ENCODE results near the gene HHATL. TPM values are rescaled to one million over a fixed set of nuclear protein-coding genes. Genes with fewer than 3 reads are reported as not detected.

The HHATL gene
- polyA plus RNA-seq, 1 donor = 0.18 TPM

DNA sequence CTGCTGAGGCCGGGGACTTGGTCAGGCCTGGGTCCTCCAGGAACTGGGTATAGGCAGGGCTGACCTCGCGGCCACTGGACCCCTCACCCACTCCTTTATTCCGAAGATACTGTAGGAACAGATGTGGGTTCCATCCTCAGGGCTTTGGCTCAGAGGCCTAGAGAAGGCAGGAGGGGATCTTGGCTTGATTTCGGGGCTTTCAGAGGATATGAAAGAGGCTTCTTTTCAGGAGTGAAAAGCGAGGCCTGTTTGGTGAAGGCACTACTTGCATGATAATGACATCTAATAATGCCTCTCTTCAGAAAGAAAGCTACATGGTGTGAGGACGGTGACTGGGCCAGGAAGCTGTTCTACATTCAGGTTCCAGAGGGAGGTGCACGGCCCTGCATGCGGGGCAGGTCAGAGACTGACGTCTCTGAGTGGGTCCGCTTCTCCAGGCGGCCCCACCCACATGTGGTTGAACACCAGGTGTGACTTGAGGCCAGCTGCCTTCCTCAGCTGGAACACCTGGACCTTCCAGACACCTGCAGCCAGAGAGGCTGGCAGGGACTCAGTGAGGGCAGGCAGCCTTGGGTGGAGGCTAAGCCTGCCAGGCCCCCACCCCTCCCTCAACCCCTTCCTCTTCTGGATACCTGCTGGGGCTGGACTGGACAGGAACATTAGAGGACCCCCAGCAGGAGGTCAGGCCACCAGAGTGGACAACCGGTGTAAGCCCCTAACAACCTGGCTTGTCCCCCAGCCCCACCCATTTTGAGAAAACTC, 31.1 kb upstream of the HHATL start:
- H3K9me3 ChIP-seq (ENCODE audit: control insufficient read depth, low read depth, low read length) = no peaks in the 10 kb centered on the region
- no peaks in the 10 kb centered on the region for H3K27me3 ChIP-seq (ENCODE audit: control insufficient read depth, insufficient read depth, low read length)
- H3K4me3 ChIP-seq (ENCODE audit: low read length) = no peak overlapping the region
- 100% methylated on average over 1 of the region's 13 CpGs for WGBS (ENCODE audit: insufficient coverage, low lambda C conversion rate)
- DNase-seq = no peak
- no peak overlapping the region for H3K27ac ChIP-seq (ENCODE audit: low read length)
- H3K36me3 ChIP-seq (ENCODE audit: control insufficient read depth, insufficient read depth, low read length) = no peaks in the 10 kb centered on the region
- H3K4me1 ChIP-seq (ENCODE audit: control insufficient read depth, insufficient read depth, low read length) = no peaks in the 10 kb centered on the region

DNA sequence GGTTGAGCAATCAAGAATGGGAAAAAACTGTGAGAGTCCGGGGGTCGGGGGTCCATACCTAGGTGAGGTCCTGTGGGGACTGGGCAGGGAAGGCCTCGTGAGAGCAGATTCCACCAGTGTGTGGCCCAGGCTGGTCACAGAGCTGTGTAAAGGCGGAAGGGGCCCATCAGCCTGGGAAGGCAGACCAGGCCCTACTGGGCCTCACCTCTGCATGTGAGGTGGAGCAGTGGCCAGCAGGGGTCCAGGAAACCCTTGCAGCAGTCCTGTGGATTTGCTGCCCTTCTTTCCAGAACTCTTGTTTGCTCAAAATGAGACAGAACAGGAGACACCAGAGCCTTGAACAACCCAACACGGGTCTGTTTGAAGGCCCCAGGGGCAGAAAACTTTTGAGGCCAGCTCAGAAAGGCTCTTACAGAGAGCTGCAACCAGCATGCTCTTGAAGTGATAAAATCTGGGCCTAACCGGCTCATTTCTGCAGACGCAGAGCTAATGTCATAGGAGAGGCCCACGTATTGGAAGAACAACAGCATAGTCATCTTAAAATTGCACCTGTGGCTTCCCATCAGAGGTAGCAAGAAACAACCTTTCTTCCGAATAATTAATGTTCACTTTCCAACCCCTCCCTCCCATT, 30.3 kb upstream of the HHATL start:
- Histone ChIP-seq H3K9me3 (ENCODE audit: control insufficient read depth, low read depth, low read length) (no peaks in the 10 kb centered on the region), H3K4me3 (ENCODE audit: low read length) (no peak overlapping the region), H3K4me1 (ENCODE audit: control insufficient read depth, insufficient read depth, low read length) (no peaks in the 10 kb centered on the region), H3K27me3 (ENCODE audit: control insufficient read depth, insufficient read depth, low read length) (no peaks in the 10 kb centered on the region), H3K36me3 (ENCODE audit: control insufficient read depth, insufficient read depth, low read length) (no peaks in the 10 kb centered on the region), H3K27ac (ENCODE audit: low read length) (no peak overlapping the region)
- no CpG with 5 or more reads among the region's 9 CpGs for WGBS (ENCODE audit: insufficient coverage, low lambda C conversion rate)
- DNase-seq = no peak

DNA sequence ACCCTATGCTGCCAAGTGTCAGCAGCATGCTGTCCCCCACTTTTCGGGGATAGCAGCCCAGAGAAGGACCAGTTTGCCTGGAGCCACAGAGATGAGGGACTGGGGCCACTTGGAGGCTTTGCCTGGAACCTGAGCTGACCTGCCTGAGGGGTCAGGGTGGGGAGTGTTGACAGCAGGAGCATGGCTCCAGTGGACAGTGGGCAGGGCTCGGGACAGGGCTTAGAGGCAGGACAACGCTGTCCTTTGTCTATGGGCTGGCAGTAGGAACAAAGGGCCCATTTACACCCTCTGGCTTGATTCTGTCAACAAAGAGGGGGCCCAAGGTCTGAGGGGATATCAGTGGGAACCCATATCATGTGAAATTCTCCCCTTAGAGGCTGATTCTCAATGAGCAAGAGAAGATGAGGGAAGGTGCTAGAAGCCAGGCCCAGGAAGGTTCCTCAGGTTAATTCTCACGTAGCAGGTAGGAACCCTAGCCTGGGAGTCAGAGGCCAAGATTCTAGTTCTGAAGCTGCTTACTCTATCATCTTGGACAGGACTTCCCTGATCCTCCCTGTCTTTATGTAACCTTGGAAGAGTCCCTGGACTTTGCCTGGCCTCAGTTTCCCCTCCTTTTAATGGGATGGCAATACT, 29.7 kb upstream of the HHATL start:
- no peak overlapping the region for H3K4me3 ChIP-seq (ENCODE audit: low read length)
- H3K9me3 ChIP-seq (ENCODE audit: control insufficient read depth, low read depth, low read length) = no peaks in the 10 kb centered on the region
- H3K27me3 ChIP-seq (ENCODE audit: control insufficient read depth, insufficient read depth, low read length) = no peaks in the 10 kb centered on the region
- no peaks in the 10 kb centered on the region for H3K4me1 ChIP-seq (ENCODE audit: control insufficient read depth, insufficient read depth, low read length)
- 100% methylated on average over 1 of the region's 4 CpGs for WGBS (ENCODE audit: insufficient coverage, low lambda C conversion rate)
- DNase-seq = no peak
- no peaks in the 10 kb centered on the region for H3K36me3 ChIP-seq (ENCODE audit: control insufficient read depth, insufficient read depth, low read length)
- no peak overlapping the region for H3K27ac ChIP-seq (ENCODE audit: low read length)

DNA sequence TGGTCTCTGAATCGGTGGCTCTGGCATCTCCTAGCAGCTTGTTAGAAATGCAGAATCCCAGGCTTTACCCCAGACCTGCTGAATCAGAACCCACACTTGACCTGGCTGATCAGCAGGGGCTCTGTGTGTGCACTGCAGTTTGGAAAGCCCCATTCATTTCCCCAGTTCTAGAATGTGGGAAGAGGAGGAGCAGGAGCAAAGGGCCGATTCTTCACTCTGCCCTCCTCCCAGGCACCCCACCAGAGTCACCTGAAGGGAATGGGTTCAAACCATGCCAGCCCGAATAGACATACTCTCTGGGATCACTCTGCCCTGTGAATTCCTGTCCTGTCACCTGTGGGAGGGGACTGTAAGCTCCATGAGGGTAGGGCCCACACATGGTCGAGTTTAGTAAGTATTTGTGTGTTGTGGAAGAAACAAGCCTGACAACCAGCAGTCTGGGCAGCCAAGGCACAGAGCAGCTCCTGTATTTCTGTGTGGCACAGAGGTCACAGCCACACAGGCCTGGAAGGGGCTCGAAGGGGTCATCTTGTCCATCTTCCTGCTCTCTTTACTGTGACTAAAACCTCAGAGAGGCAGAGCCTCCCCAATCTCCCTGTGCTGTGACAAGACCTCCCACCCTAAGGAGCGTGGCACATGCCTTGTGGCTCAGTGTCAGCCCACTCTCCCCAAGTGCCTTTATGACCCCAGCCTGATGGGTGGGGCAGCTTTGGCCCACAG, 29.0 kb upstream of the HHATL start:
- WGBS (ENCODE audit: insufficient coverage, low lambda C conversion rate) = no CpG with 5 or more reads among the region's 6 CpGs
- Histone ChIP-seq H3K36me3 (ENCODE audit: control insufficient read depth, insufficient read depth, low read length) (no peaks in the 10 kb centered on the region), H3K4me1 (ENCODE audit: control insufficient read depth, insufficient read depth, low read length) (no peaks in the 10 kb centered on the region), H3K4me3 (ENCODE audit: low read length) (no peak overlapping the region), H3K27ac (ENCODE audit: low read length) (no peak overlapping the region), H3K9me3 (ENCODE audit: control insufficient read depth, low read depth, low read length) (no peaks in the 10 kb centered on the region), H3K27me3 (ENCODE audit: control insufficient read depth, insufficient read depth, low read length) (no peaks in the 10 kb centered on the region)
- DNase-seq = no peak

DNA sequence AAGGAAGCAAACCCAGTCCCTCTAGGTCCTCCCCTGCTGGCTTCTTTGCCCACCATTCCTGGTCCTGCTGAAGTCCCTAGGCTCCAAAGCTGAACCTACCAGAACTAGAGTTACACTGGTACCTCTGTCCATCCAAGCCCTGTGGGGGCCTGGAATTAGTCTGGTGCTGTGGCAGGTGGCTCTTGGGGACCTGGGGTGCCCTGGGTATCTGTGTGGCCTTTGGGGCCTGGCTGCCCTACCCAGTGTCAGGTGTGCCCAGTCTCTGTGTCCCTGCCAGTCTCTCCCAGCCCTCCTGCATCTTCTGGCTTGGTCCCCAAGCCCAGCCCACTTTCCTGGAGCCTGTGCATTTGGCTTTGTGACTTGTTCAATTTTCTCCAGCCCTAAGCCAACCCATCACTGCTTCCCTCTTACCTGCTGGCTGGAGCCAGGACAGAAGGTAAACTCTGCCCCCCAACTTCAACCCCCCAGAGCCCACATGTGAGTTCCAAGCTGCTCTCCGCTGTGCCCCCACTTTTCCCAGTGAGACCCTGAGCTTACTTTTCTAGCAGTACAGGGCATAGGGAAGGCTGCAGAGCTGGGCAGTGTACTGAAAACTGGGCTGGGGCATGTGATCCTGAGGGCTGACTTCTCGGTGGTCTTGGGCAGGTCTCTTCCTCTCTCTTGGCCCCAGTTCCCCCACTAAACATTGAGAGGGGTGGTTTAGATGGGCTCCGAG, 28.3 kb upstream of the HHATL start:
- Histone ChIP-seq H3K4me3 (ENCODE audit: low read length) (no peak overlapping the region), H3K27me3 (ENCODE audit: control insufficient read depth, insufficient read depth, low read length) (no peaks in the 10 kb centered on the region), H3K4me1 (ENCODE audit: control insufficient read depth, insufficient read depth, low read length) (no peaks in the 10 kb centered on the region), H3K9me3 (ENCODE audit: control insufficient read depth, low read depth, low read length) (no peaks in the 10 kb centered on the region), H3K36me3 (ENCODE audit: control insufficient read depth, insufficient read depth, low read length) (no peaks in the 10 kb centered on the region), H3K27ac (ENCODE audit: low read length) (no peak overlapping the region)
- no peak for DNase-seq
- no CpG with 5 or more reads among the region's 3 CpGs for WGBS (ENCODE audit: insufficient coverage, low lambda C conversion rate)

DNA sequence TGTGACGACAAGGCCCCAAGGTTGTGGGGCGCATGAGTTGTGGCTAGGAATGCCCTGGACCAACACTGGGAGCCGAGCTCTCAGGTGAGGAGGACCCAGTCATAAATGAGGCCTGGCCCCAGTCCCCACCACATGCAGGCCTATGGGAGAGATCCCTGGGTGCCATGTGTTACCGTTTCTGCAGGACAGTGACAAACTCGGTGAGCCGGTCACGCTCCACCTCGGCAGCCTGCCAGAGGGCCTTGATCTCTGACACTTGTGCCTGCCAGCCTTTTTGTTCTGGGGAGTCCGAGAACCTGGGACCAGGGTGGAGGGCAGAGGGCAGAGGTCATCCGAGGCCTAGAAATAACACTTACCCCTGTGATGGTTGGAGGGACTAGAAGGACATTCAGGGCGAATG, 27.7 kb upstream of the HHATL start:
- H3K4me3 ChIP-seq (ENCODE audit: low read length) = no peak overlapping the region
- no peaks in the 10 kb centered on the region for H3K36me3 ChIP-seq (ENCODE audit: control insufficient read depth, insufficient read depth, low read length)
- no peaks in the 10 kb centered on the region for H3K4me1 ChIP-seq (ENCODE audit: control insufficient read depth, insufficient read depth, low read length)
- H3K27ac ChIP-seq (ENCODE audit: low read length) = no peak overlapping the region
- WGBS (ENCODE audit: insufficient coverage, low lambda C conversion rate) = no CpG with 5 or more reads among the region's 11 CpGs
- no peak for DNase-seq
- H3K27me3 ChIP-seq (ENCODE audit: control insufficient read depth, insufficient read depth, low read length) = no peaks in the 10 kb centered on the region
- no peaks in the 10 kb centered on the region for H3K9me3 ChIP-seq (ENCODE audit: control insufficient read depth, low read depth, low read length)

DNA sequence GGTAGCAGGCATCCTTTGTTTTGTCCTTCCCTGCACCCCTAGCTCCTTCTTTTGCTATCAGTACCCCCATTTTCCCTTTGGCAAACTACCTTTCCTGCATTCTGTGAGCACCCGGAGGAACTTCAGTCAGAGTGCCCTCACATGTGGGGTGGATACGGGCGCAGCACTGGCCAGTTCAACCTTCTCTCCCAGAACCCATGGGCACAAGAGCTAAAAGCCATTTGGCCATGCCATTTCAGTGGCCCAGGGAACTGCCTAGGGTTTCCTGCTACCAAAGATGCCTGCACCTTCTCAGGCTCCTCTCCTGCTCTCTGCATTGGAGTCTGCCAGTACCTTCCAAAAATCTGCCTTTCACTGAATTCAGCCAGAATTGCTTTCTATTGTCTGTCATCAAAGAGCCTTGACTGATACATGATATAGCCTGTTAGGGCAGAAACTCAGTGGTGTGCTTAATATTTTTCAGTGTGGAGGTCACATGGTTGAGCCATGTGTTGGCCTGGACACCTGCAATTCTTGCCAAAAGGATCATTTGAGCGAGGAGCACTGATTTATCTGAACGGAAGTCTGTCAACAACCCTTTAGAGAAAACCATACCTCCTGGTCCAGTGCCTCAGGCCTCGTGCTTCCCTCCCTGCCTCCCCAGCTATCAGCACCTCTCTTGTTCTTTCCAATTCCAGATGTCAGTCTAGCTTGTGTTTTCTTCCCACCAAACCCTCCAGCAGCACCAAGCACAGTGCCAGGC, 27.0 kb upstream of the HHATL start:
- Histone ChIP-seq H3K4me3 (ENCODE audit: low read length) (no peak overlapping the region), H3K9me3 (ENCODE audit: control insufficient read depth, low read depth, low read length) (no peaks in the 10 kb centered on the region), H3K4me1 (ENCODE audit: control insufficient read depth, insufficient read depth, low read length) (no peaks in the 10 kb centered on the region), H3K27ac (ENCODE audit: low read length) (no peak overlapping the region), H3K36me3 (ENCODE audit: control insufficient read depth, insufficient read depth, low read length) (no peaks in the 10 kb centered on the region), H3K27me3 (ENCODE audit: control insufficient read depth, insufficient read depth, low read length) (no peaks in the 10 kb centered on the region)
- no CpG with 5 or more reads among the region's 6 CpGs for WGBS (ENCODE audit: insufficient coverage, low lambda C conversion rate)
- no peak for DNase-seq

DNA sequence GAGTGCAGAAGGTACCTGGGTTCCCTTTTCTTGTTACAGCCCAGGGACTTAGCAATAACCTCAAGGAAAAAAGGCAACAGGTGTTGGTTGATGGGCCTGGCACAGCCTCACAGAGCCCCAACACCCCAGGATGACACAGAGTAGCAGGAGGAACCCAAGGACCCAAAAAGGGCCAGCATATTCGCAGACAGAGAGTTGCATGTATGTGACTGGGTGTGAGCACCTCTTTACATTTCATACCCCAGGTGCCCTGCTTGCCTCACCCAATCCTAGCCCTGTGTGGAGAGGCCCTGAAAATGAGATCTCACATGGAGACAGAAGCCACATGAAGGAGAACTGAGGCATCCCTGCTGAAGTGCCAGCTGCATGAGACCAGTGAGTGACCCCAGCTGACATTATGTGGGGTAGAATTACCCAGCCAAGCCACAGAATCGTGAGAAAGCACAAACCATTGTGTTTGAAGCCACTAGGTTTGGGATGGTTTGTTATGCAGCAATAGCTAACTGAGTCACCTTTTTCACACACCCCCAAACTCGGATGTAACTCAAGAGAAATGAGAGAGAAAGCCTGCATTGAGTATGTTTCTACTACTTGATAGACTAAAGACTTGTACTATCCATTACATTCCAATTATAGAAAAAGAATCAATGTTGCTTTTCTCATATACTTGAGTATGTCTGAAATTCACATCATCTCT, 26.2 kb upstream of the HHATL start:
- no peak for DNase-seq
- Histone ChIP-seq H3K36me3 (ENCODE audit: control insufficient read depth, insufficient read depth, low read length) (no peaks in the 10 kb centered on the region), H3K4me1 (ENCODE audit: control insufficient read depth, insufficient read depth, low read length) (no peaks in the 10 kb centered on the region), H3K27me3 (ENCODE audit: control insufficient read depth, insufficient read depth, low read length) (no peaks in the 10 kb centered on the region), H3K27ac (ENCODE audit: low read length) (no peak overlapping the region), H3K9me3 (ENCODE audit: control insufficient read depth, low read depth, low read length) (no peaks in the 10 kb centered on the region), H3K4me3 (ENCODE audit: low read length) (no peak overlapping the region)
- no CpG with 5 or more reads among the region's 3 CpGs for WGBS (ENCODE audit: insufficient coverage, low lambda C conversion rate)

DNA sequence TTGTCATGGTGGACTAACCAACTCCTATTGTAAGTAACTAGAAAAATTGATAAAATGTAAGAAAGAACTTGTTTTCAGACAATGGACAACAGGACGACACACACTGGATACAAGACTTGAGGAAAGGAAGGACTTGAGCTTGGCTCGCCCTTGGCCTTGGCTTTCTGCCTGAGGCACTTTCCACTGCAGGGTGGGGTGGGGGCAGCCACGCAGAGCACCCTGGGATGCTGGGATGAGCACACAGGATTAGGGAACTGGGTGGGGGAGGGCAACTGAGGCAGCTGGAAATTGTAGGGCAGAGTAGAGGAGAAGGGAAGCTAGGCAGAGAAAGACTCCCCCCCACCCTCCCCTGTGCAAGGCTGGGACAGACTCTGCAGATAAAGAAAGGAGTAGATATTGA, 25.5 kb upstream of the HHATL start:
- no CpG with 5 or more reads among the region's 3 CpGs for WGBS (ENCODE audit: insufficient coverage, low lambda C conversion rate)
- no peak overlapping the region for H3K27ac ChIP-seq (ENCODE audit: low read length)
- no peak overlapping the region for H3K4me3 ChIP-seq (ENCODE audit: low read length)
- no peaks in the 10 kb centered on the region for H3K9me3 ChIP-seq (ENCODE audit: control insufficient read depth, low read depth, low read length)
- no peaks in the 10 kb centered on the region for H3K27me3 ChIP-seq (ENCODE audit: control insufficient read depth, insufficient read depth, low read length)
- no peak for DNase-seq
- no peaks in the 10 kb centered on the region for H3K4me1 ChIP-seq (ENCODE audit: control insufficient read depth, insufficient read depth, low read length)
- H3K36me3 ChIP-seq (ENCODE audit: control insufficient read depth, insufficient read depth, low read length) = no peaks in the 10 kb centered on the region

Data from large intestine (tissue), 3 donors.